HG03442 (cell line): Measurements from ENCODE around the gene MR1.

Experiments used
- ATAC-seq: cut with Tn5 transposase; IDR thresholded peaks from one replicate; pipeline ENCODE4 v1.9.1; 2021; ENCODE audit warnings: mild to moderate bottlenecking, moderate library complexity; ENCODE audit not compliant: unreplicated experiment

The MR1 gene

GRCh38 chr1:181062836-181063428, 29.1 kb downstream of the MR1 start:
- peak; percentile 64 for ATAC-seq

DNA sequence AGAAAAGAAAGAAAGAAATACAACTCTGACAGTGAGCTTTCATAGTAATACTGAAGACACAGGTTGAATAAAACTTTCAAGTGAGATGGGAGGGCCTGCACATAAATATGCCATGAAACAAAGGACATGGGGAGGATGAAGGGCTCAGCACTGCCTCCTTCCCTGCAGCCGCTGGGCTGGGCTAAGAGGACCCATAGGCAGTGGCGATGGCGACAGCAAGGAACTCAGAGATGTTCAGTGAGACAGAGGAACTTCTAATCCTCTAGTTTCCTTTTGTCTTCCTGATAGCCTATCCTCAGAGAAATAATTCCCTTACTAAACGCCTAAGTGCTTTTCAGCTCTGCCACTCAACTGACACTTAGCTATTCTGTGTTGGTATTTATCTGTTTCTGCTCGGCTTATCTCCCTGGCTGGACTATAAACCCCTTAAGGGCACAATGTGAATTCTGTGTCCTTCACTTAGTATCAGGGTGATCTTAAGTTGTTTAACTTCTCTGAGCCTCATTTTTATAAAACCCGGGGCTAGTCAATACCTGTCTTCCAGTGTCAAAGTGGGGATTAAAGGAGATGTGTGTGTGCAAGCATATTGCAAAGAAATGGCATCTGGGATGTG, 30.3 kb downstream of the MR1 start:
- no peak for ATAC-seq

GRCh38 chr1:181064702-181065101, 30.9 kb downstream of the MR1 start:
- no peak for ATAC-seq

DNA sequence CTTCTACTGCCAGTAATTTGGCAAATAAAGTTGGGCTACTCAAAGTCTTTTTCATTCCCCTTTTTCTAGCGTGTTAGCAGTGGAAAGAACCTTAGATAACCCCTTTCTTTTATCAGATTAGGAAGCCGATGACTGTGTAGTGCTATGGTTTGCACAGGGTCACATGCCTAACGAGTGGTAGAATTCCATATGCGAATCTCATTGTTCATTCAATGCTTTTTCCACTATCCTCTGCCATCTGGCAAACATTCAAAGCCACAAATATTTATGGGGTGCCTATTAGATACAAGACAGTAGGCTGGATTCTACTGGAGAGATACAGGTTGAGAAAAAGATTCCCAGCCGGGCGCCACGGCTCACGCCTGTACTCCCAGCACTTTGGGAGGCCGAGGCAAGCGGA, 39.9 kb downstream of the MR1 start:
- no peak for ATAC-seq

DNA sequence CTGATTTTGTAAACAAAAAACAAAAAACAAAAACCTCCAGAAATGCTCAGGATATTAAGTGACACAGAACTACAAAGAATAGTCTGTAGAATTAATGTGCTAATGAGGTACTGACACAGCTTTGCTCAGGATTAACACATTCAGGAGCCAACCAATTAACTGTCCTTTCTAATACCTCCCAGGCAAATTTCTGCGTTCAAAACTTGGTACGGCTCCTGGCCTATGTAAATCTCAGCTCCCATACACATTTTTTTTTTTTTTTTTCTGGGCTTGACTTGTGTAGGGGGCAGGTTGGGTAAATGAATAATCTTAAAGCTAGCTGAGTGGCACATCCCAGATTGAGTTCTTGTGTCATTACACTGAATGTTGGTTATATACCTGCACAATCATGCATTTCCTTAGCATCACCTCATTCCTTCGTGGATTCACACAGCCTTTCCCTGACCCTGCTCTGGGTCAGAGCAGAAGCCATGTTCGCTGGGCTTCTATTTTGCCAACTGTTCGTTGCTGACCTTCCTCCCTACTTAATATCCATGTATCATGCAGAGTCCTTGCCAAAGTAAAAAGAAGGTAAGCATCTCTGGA, 42.1 kb downstream of the MR1 start:
- no peak for ATAC-seq

GRCh38 chr1:181076852-181077251, 43.1 kb downstream of the MR1 start:
- no peak for ATAC-seq

DNA sequence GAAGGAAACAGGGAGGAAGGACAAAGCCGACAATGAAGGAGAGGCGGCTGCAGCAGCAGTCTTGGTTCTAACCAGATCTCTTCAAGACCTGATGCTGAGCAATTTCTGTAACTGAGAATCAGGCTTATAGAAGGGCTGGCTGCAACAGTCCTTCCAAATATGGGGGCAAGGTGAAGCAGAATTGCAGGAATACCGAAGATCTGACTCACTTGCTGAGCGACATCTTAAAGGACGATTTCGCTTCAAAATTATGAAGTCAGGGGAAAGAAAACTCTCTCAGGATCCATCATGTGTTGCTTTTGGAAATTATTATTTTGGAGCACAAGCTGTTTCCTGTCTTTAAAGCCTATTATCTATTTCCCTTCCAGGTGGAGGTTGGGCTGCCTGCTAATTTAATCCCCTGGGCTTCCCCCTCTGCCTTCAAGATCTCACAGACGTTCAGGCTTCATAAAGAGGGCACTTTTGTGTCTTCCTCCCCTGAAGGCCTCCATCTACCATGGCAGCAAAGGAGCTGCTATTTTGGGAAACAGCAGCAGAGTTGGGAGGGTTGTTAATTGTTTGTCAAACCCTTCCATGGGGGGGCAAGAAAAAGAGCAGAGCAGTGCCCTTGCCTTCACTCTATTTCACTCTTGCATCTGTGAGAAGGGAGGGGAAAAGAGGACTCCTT, 43.9 kb downstream of the MR1 start:
- no peak for ATAC-seq

GRCh38 chr1:181079382-181079781, 45.6 kb downstream of the MR1 start:
- ATAC-seq: no peak

DNA sequence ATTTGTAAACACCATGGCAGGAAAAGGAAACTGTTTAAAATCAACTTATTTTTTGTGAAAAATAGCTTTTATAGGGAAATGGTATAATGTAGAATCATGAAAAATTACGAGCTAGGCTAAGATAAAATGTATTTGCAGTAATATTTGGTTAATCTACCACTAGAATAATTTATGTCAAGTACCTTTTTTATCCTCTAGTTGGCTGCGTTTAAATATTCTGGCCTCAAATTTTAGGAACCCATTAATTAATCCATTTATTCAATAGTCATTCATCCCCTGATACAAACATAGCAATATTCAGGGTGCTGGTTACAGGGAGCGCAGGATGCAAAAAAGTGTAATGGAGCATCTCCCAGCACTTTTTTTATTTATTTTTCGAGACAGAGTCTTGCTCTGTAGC, 46.1 kb downstream of the MR1 start:
- ATAC-seq: no peak

DNA sequence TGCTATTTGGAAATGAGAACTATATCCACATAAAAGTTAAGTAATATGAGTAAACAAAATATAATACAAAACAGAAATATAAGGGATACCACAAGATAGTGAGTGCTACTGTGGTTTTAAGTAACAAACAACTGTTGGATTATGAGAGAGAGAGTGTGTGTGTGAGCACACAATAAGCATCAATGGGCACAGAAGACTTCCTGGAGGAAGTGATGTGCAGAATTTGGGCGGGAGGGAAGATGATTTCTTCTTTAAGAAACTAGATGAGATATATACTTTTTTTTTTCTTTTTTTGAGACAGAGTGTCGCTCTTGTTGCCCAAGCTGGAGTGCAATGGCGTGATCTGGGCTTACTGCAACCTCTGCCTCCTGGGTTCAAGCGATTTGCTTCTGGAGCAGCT, 46.8 kb downstream of the MR1 start:
- ATAC-seq: no peak

DNA sequence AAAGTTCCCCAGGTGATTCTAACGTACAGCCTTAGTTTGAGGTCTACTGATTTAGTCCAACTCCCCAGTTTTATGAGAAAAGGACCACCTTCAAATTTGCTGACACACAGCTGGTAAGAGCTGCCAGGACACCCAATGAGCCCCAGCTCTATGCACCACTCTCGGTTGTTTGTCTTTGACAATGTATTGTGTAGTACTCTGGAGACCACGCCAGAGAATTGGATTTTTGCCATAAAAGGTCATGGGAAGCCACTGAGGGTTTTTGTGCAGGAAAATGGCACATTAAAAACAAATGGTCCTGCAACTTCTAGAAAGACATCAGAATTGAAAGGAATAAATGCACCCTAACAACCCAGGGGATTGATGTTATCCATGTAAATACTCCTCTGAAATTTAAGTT, 47.6 kb downstream of the MR1 start:
- no peak for ATAC-seq

DNA sequence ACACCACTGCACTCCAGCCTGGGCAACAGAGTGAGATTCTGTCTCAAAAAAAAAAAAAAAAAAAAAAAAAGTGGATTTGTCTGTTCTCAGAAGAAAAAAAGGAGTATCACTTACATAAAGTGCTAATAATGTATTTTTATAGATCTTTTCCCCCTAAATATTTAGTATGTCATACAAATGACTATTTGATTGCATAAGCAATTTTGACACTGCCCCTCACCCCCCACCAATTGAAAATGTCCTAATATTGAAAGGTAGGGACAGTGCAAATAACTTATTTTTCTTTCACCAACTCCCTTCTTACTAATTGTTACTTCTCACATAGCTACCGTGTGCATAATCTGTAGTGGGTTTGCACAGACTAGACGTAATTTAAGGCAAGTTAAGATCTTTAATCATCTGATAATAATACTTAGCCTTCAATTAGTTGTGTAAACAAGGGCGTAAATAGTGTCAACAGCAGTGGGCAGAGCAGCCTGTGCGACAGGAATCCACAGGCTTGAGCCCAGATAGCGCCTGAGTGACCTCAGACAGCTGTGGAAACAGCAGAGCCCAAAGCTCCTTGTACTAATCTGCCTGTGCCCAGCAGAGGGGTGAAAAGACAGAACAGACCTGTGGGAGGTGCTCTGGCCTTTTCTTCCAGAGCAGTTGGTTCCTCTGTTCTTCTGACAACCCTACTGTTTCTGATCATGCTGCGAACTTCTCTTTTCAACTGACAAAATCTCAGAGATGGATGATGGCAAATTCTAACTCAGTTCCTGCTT, 50.2 kb downstream of the MR1 start:
- peak; percentile 29 for ATAC-seq

DNA sequence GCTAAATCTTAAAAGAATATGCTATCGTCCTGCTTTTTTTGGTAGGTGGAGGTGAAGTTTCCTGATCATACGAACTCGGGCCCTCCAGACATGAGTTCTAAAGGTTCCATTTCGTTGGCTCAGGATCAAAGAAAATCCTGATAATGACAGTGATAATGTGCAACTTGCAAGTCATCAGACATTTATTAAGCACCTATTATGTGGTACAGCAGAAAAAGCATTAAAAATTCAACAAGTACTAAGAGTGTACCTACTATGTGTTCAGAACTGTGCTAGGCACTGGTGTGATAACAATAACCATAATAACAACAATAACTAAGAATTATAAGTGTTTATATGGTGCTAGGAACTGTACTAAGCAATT, 50.8 kb downstream of the MR1 start:
- ATAC-seq: no peak

DNA sequence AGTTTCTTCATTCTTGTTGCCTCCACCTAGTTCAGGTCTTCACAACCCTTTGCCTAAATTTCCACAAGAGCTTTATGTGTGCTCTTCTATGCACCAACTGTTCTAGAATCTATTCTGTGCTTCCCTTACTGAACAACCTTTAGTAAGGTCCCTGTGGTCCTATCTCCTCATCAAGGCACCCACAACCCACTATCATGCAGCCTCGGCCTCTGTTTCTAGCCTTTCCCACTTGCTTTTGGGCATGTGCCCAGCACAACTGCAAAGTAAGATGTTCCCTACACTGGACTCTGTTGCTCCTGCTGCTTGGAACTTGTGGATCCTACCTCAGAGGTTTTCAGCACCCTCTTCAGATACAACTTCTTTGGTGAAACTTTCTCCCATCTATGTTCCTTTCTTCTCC, 52.3 kb downstream of the MR1 start:
- ATAC-seq: no peak

GRCh38 chr1:181086926-181087325, 53.1 kb downstream of the MR1 start:
- no peak for ATAC-seq

- ATAC-seq: no peak
These were observed 53.7 kb downstream of the MR1 start for GRCh38 chr1:181087400-181087901.

DNA sequence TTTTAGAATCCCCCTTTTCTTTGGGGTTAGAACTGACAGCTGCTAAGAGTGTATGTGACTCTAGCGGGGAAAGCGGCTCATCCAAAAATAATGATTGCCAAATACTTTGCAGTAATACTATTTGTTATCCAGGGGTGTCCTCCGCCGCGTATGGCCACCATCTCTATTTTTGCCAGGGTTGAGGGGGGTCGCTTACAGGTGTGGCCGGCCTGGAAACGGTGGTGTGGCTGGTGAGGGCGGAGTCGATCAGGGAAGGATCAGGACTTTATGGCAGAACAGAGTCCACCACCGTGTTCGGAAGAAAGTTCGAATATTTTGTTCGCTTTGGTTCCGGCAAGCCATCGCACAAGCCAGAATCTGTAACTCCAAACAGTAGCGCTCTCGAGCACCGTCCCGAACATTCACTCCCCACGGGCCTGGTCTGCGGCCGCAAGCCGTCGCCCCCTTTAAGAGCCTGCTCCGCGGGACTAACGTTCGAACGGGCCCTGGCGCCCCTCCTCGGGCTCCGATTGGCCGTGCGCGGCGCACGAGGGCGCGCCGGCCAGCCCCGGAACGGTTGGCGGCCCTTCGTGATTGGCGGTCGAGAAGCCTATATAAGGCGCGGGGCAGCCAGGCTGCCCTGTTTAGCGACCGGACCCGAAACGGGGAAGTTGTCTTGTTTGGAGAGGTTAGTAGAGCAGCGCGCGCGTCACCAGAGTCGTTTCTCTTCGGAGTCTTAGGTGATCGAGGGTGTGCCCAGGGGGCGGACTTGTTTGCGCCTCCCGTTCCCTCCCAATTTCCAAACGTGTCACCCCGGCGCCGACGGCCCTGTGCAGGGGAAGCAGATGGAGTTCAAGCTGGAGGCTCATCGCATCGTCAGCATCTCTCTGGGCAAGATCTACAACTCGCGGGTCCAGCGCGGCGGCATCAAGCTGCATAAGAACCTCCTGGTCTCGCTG, 54.6 kb downstream of the MR1 start, which contains the start of gene IER5:
Gene IER5, plus strand, starts transcription at position 622 of the 938 bp plus-strand sequence. Its CDS starts 203 bp downstream, at position 825.
- ATAC-seq: peak; percentile 66

DNA sequence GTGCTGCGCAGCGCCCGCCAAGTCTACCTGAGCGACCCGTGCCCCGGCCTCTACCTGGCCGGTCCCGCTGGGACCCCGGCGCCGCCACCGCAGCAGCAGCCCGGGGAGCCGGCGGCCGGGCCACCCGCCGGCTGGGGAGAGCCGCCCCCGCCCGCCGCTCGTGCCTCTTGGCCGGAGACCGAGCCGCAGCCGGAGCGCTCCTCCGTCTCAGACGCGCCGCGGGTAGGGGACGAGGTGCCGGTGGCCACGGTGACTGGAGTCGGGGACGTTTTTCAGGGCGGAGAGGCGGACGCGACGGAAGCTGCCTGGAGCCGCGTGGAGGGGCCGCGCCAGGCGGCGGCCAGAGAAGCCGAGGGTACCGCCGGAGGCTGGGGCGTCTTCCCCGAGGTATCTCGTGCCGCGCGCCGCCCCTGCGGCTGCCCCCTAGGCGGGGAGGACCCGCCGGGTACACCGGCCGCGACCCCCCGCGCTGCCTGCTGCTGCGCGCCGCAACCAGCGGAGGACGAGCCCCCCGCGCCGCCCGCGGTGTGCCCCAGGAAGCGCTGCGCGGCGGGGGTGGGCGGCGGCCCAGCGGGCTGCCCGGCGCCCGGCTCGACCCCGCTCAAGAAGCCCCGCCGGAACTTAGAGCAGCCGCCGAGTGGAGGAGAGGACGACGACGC, 55.4 kb downstream of the MR1 start:
- peak; percentile 3 for ATAC-seq

- ATAC-seq: peak; percentile 24
These were observed 56.1 kb downstream of the MR1 start for GRCh38 chr1:181089676-181090544.
